T-cell (primary cell): ENCODE data around the gene EPB41L4A. TPM values are rescaled to one million over a fixed set of nuclear protein-coding genes. Genes with fewer than 3 reads are reported as not detected.

Experiments
- ATAC-seq, 4 experiments: fragments of 200-7000 bp in 3 of 4; fragments of 150-1000 bp in 1 of 4; cut with Tn5 transposase; replicated peaks in 1 of 4; 1 replicate in 3 of 4; 2 replicates in 1 of 4; pipeline ENCODE4 v1.10.0; 2021; ENCODE audit warnings: moderate library complexity in 3 of 4, mild to moderate bottlenecking in 2 of 4, moderate number of reproducible peaks in 1 of 4
- CTCF ChIA-PET, 2 donors: fragments of 300-600 bp; sonication (Branson Sonifier 250); formaldehyde crosslinking; loops; one replicate each; lab custom pipeline; 2022; ENCODE audit warnings: antibody characterized with exemption in 2 of 2; lab: Charles Lee
- POLR2A ChIA-PET, 2 donors: fragments of 300-600 bp; sonication (Branson Sonifier 250); formaldehyde crosslinking; loops; one replicate each; lab custom pipeline; 2022; ENCODE audit warnings: antibody characterized with exemption in 2 of 2; lab: Charles Lee
- DNase-seq, 35 experiments: peaks; one replicate each; pipeline versions ENCODE4 v3.0.0 to v3.0.0-alpha.2; 2013 to 2023
- H3K27ac ChIP-seq: one replicate; pipeline ENCODE4 v1.5.1; 2013; ENCODE audit warnings: low read length
- H3K27me3 ChIP-seq, 2 experiments: replicated peaks in 1 of 2; 1 replicate in 1 of 2; 2 replicates in 1 of 2; pipeline versions ENCODE4 v1.6.1 to v1.7.0; 2013; ENCODE audit warnings: low read length in 1 of 2, mixed read lengths in 1 of 2; ENCODE audit not compliant: control insufficient read depth in 2 of 2, insufficient read depth in 2 of 2; ENCODE audit errors: extremely low read depth in 1 of 2
- H3K36me3 ChIP-seq, 2 donors: 1 replicate in 1 of 2; 2 replicates in 1 of 2; pipeline versions ENCODE4 v1.6.1 to v1.7.0; 2013; ENCODE audit warnings: low read length in 1 of 2; ENCODE audit not compliant: control insufficient read depth in 2 of 2, insufficient read depth in 1 of 2; ENCODE audit errors: extremely low read depth in 1 of 2
- H3K4me1 ChIP-seq, 2 experiments: 1 replicate in 1 of 2; 2 replicates in 1 of 2; pipeline versions ENCODE4 v1.6.1 to v1.7.0; 2013; ENCODE audit warnings: low read length in 2 of 2, mixed read lengths in 1 of 2; ENCODE audit not compliant: insufficient read depth in 2 of 2, control insufficient read depth in 1 of 2; ENCODE audit errors: extremely low read depth in 1 of 2
- H3K4me3 ChIP-seq, 2 donors: 1 replicate in 1 of 2; 2 replicates in 1 of 2; pipeline versions ENCODE4 v1.5.1 to v1.7.0; 2013; ENCODE audit warnings: mild to moderate bottlenecking in 2 of 2, low read length in 1 of 2, moderate library complexity in 1 of 2; ENCODE audit not compliant: control insufficient read depth in 1 of 2; ENCODE audit errors: extremely low read depth in 1 of 2
- H3K9me3 ChIP-seq: 2 replicates; pipeline ENCODE4 v1.7.0; 2013
- H3K27ac Mint-ChIP-seq, 2 donors: one replicate each; pipeline ENCODE4 v1.8.0; 2020 to 2021; ENCODE audit warnings: mild to moderate bottlenecking in 2 of 2, mixed read lengths in 2 of 2
- H3K27me3 Mint-ChIP-seq, 2 donors: one replicate each; pipeline ENCODE4 v1.8.0; 2021 to 2022; ENCODE audit warnings: mixed read lengths in 2 of 2
- H3K36me3 Mint-ChIP-seq: one replicate; pipeline ENCODE4 v1.8.0; 2021; ENCODE audit warnings: mixed read lengths
- H3K4me1 Mint-ChIP-seq, 3 donors: one replicate each; pipeline ENCODE4 v1.8.0; 2020 to 2022; ENCODE audit warnings: mixed read lengths in 3 of 3, mild to moderate bottlenecking in 1 of 3
- H3K4me3 Mint-ChIP-seq, 3 donors: one replicate each; pipeline ENCODE4 v1.8.0; 2020 to 2022; ENCODE audit warnings: mild to moderate bottlenecking in 3 of 3, mixed read lengths in 3 of 3, moderate library complexity in 3 of 3
- H3K9me3 Mint-ChIP-seq, 3 donors: one replicate each; pipeline ENCODE4 v1.8.0; 2020 to 2022; ENCODE audit warnings: mixed read lengths in 3 of 3
- WGBS: methylation state at CpG from one replicate; pipeline ENCODE4 v1.1.5; 2013; ENCODE audit warnings: missing lambda C conversion rate; ENCODE audit not compliant: insufficient coverage; 5-methylcytosine and 5-hydroxymethylcytosine counted together
- total RNA-seq, 35 experiments: library from RNA in 6 of 35; stranded (reverse) in 6 of 35; fragments of 120-200 nt in 1 of 35; gene quantifications; one replicate each; pipeline versions ENCODE4 v1.2.1 to v1.2.4 and lab custom pipeline; 2013 to 2026

Gene EPB41L4A
- total RNA-seq, 5 donors from 2014 or later (not counting 1 experiment from before 2014, with no cell fraction given), result 0.47 to 2.5 (median 1.5) TPM

GRCh38 chr5:112125903-112126302 is 293.2 kb downstream of the EPB41L4A start:
- Mint-ChIP-seq H3K9me3 (peaks cover 6 to 7% (median 7%) of the 10 kb centered on the region in 3 donors), H3K27ac (no peak overlapping the region), H3K36me3 (no peaks in the 10 kb centered on the region), H3K4me3 (no peak overlapping the region), H3K27me3 (peaks cover 22 to 24% of the 10 kb centered on the region in 2 donors), H3K4me1 (no peaks in the 10 kb centered on the region)
- no peak overlapping the region for H3K27ac ChIP-seq
- no peaks in the 10 kb centered on the region for H3K27me3 ChIP-seq
- no peaks in the 10 kb centered on the region for H3K36me3 ChIP-seq
- ATAC-seq, result no peak
- H3K4me1 ChIP-seq, result no peaks in the 10 kb centered on the region
- H3K4me3 ChIP-seq, result no peak overlapping the region
- CTCF ChIA-PET, result no interaction called here
- no CpG with 5 or more reads among the region's 2 CpGs for WGBS
- no peak for DNase-seq
- POLR2A ChIA-PET, result interaction anchor here in 1 of 2 donors (0.7 kb wide), 1 partner anchor 31 kb away, joined by 3 read pairs; no protein-coding TSS in a partner anchor
- H3K9me3 ChIP-seq, result no peaks in the 10 kb centered on the region

- H3K4me1 Mint-ChIP-seq, result no peaks in the 10 kb centered on the region
- no peaks in the 10 kb centered on the region for H3K9me3 ChIP-seq
- H3K27ac ChIP-seq, result no peak overlapping the region
- POLR2A ChIA-PET, result no interaction called here
- H3K36me3 ChIP-seq, result no peaks in the 10 kb centered on the region
- H3K4me3 ChIP-seq, result no peak overlapping the region
- H3K4me3 Mint-ChIP-seq, result no peak overlapping the region
- H3K4me1 ChIP-seq, result no peaks in the 10 kb centered on the region
- DNase-seq (no peak), ATAC-seq (no peak)
- peaks cover 22 to 24% of the 10 kb centered on the region in 2 donors for H3K27me3 Mint-ChIP-seq
- H3K36me3 Mint-ChIP-seq, result no peaks in the 10 kb centered on the region
- peaks cover 6 to 12% (median 7%) of the 10 kb centered on the region in 3 donors for H3K9me3 Mint-ChIP-seq
- no peak overlapping the region for H3K27ac Mint-ChIP-seq
- CTCF ChIA-PET, result interaction anchor here in 1 of 2 donors (0.6 kb wide), 1 partner anchor 342 kb away, joined by 3 read pairs; no protein-coding TSS in a partner anchor
- WGBS, result no CpG with 5 or more reads among the region's 3 CpGs
- H3K27me3 ChIP-seq, result no peaks in the 10 kb centered on the region
Measured at GRCh38 chr5:112124788-112125187, 294.3 kb downstream of the EPB41L4A start.

- Histone ChIP-seq H3K9me3 (no peaks in the 10 kb centered on the region), H3K27ac (no peak overlapping the region), H3K4me3 (no peak overlapping the region), H3K4me1 (no peaks in the 10 kb centered on the region), H3K36me3 (no peaks in the 10 kb centered on the region), H3K27me3 (no peaks in the 10 kb centered on the region)
- DNase-seq (no peak), ATAC-seq (no peak)
- Mint-ChIP-seq H3K4me3 (no peak overlapping the region), H3K27ac (no peak overlapping the region), H3K36me3 (no peaks in the 10 kb centered on the region), H3K4me1 (no peaks in the 10 kb centered on the region), H3K27me3 (peaks cover 20 to 25% of the 10 kb centered on the region in 2 donors), H3K9me3 (peaks cover 6 to 12% (median 7%) of the 10 kb centered on the region in 3 donors)
- ChIA-PET POLR2A (no interaction called here), CTCF (no interaction called here)
- WGBS, result 100% methylated on average over 1 of the region's 2 CpGs
Measured at GRCh38 chr5:112123086-112123485, 296.0 kb downstream of the EPB41L4A start.

GRCh38 chr5:112122353-112122752 is 296.7 kb downstream of the EPB41L4A start:
- Histone ChIP-seq H3K4me1 (no peaks in the 10 kb centered on the region), H3K9me3 (no peaks in the 10 kb centered on the region), H3K36me3 (no peaks in the 10 kb centered on the region), H3K27me3 (no peaks in the 10 kb centered on the region), H3K27ac (no peak overlapping the region), H3K4me3 (no peak overlapping the region)
- peaks cover 20 to 27% of the 10 kb centered on the region in 2 donors for H3K27me3 Mint-ChIP-seq
- ChIA-PET CTCF (no interaction called here), POLR2A (no interaction called here)
- H3K36me3 Mint-ChIP-seq, result no peaks in the 10 kb centered on the region
- H3K27ac Mint-ChIP-seq, result no peak overlapping the region
- 80% methylated on average over 2 of the region's 3 CpGs for WGBS
- no peaks in the 10 kb centered on the region for H3K4me1 Mint-ChIP-seq
- no peak overlapping the region for H3K4me3 Mint-ChIP-seq
- peaks cover 6 to 12% (median 7%) of the 10 kb centered on the region in 3 donors for H3K9me3 Mint-ChIP-seq
- DNase-seq (no peak), ATAC-seq (no peak)

- no peaks in the 10 kb centered on the region for H3K4me1 Mint-ChIP-seq
- H3K27ac Mint-ChIP-seq, result no peak overlapping the region
- Histone ChIP-seq H3K36me3 (no peaks in the 10 kb centered on the region), H3K4me3 (no peak overlapping the region), H3K4me1 (no peaks in the 10 kb centered on the region), H3K27ac (no peak overlapping the region), H3K27me3 (no peaks in the 10 kb centered on the region), H3K9me3 (no peaks in the 10 kb centered on the region)
- no peak overlapping the region for H3K4me3 Mint-ChIP-seq
- H3K27me3 Mint-ChIP-seq, result peaks cover 20 to 27% of the 10 kb centered on the region in 2 donors
- POLR2A ChIA-PET, result no interaction called here
- no peak for DNase-seq
- peaks cover 6 to 12% (median 7%) of the 10 kb centered on the region in 3 donors for H3K9me3 Mint-ChIP-seq
- CTCF ChIA-PET, result no interaction called here
- WGBS, result 71% methylated on average over 1 of the region's 3 CpGs
- no peak for ATAC-seq
- no peaks in the 10 kb centered on the region for H3K36me3 Mint-ChIP-seq
Measured at GRCh38 chr5:112121258-112121657, 297.8 kb downstream of the EPB41L4A start.

GRCh38 chr5:112119969-112120368 is 299.1 kb downstream of the EPB41L4A start:
- Mint-ChIP-seq H3K4me1 (no peaks in the 10 kb centered on the region), H3K36me3 (no peaks in the 10 kb centered on the region), H3K4me3 (no peak overlapping the region), H3K27ac (no peak overlapping the region), H3K9me3 (peaks cover 6 to 12% (median 7%) of the 10 kb centered on the region in 3 donors), H3K27me3 (peaks cover 23 to 30% of the 10 kb centered on the region in 2 donors)
- Histone ChIP-seq H3K4me1 (no peaks in the 10 kb centered on the region), H3K27ac (no peak overlapping the region), H3K4me3 (no peak overlapping the region), H3K27me3 (no peaks in the 10 kb centered on the region), H3K36me3 (no peaks in the 10 kb centered on the region), H3K9me3 (no peaks in the 10 kb centered on the region)
- DNase-seq (no peak), ATAC-seq (no peak)
- ChIA-PET POLR2A (no interaction called here), CTCF (no interaction called here)
- WGBS, result 80% methylated on average over 1 of the region's 2 CpGs

- 20% methylated on average over 1 of the region's 3 CpGs for WGBS
- CTCF ChIA-PET, result no interaction called here
Measured at GRCh38 chr5:112119508-112119907, 299.6 kb downstream of the EPB41L4A start.

More at GRCh38 chr5:112119508-112119907, 299.6 kb downstream of the EPB41L4A start:
- H3K4me3 Mint-ChIP-seq, result no peak overlapping the region
- H3K4me1 Mint-ChIP-seq, result no peaks in the 10 kb centered on the region
- ATAC-seq (no peak), DNase-seq (no peak)
- H3K27me3 Mint-ChIP-seq, result peaks cover 22 to 27% of the 10 kb centered on the region in 2 donors
- no peaks in the 10 kb centered on the region for H3K36me3 Mint-ChIP-seq
- no peaks in the 10 kb centered on the region for H3K9me3 ChIP-seq
- no peak overlapping the region for H3K4me3 ChIP-seq
- no peak overlapping the region for H3K27ac ChIP-seq
- H3K27me3 ChIP-seq, result no peaks in the 10 kb centered on the region
- no peaks in the 10 kb centered on the region for H3K4me1 ChIP-seq
- H3K9me3 Mint-ChIP-seq, result peaks cover 6 to 12% (median 7%) of the 10 kb centered on the region in 3 donors
- POLR2A ChIA-PET, result no interaction called here
- no peak overlapping the region for H3K27ac Mint-ChIP-seq
- no peaks in the 10 kb centered on the region for H3K36me3 ChIP-seq
